Epithelial cell of esophagus (primary cell): ENCODE data around the gene HEYL.

Experiments used
- DNase-seq: peaks from one replicate; pipeline ENCODE4 v3.0.0; 2010; ENCODE audit warnings: low read depth
- H3K4me3 ChIP-seq: 2 replicates; pipeline ENCODE4 v1.5.1; 2011; ENCODE audit warnings: mild to moderate bottlenecking, low read length, control low read depth
- CTCF ChIP-seq: IDR thresholded peaks from 2 replicates; pipeline ENCODE4 v1.5.1; 2011; ENCODE audit warnings: low read depth, mild to moderate bottlenecking, low read length, control low read depth, inconsistent platforms; ENCODE audit not compliant: insufficient read depth; ENCODE audit errors: missing control alignments

HEYL gene

GRCh38 chr1:39668111-39668510, 28.7 kb upstream of the HEYL start:
- DNase-seq: no peak
- H3K4me3 ChIP-seq: no peak overlapping the region
- TF ChIP-seq CTCF: no peak

DNA sequence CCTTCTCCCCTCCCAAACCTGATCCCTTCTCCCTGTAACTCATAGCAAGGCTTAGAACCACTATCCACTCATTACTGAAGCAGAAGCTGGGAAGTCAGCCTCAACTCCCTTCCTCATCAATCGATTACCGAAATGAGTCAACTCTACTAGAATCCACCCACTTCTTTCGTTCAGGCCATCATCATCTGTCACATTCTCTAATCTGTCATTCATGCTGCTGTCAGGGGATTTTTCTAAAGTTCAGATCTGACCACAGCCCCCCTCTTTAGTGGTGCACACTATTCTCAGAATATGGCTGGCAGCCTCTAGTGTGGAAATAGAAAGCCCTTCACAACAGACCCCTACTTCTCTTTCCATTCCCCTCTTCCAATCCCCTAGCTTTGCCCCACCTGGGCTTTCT, 27.3 kb upstream of the HEYL start:
- DNase-seq: no peak
- no peak overlapping the region for H3K4me3 ChIP-seq
- TF ChIP-seq CTCF: no peak

DNA sequence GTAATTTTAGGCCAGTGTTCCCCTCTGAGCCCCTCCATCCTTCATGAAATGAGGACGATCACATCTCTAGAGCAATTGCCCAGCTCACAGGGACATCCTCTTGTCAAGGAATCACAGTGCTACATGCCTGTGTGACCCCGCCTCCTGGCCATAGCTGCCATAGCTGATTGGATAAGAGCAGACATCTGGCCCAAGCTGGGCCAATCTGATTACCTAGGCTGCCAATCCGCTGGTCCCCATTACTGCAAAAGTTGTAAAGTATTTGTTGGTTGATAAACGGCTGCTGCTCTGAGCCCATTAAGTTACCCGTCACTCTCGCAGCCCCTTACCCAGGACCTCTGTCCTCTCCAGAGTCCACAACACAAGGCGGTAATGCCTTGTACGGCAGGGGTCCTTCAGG, 24.1 kb upstream of the HEYL start:
- H3K4me3 ChIP-seq: no peak overlapping the region
- no peak for TF ChIP-seq CTCF
- DNase-seq: no peak

GRCh38 chr1:39662861-39663260, 23.4 kb upstream of the HEYL start:
- no peak overlapping the region for H3K4me3 ChIP-seq
- DNase-seq: no peak
- no peak for TF ChIP-seq CTCF

DNA sequence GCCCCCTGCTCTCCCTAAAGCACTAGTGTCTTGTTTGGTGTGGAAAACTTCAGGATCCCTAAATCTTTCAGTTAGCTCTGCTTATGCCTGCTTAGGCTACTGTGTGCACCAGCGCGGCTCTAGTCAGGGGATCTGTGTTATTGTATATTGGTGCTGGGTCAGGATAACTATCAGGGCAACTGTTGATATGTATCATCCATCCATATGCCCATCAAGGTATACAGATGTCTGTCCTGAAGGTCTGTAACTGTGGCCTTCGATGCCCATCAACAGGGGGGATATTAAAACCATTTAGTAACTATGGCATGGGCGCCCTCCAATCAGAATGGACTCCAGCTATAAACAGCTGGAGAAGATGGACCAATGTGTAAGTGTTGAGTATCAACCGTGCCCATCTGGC, 20.1 kb upstream of the HEYL start:
- H3K4me3 ChIP-seq: no peak overlapping the region
- no peak for DNase-seq
- TF ChIP-seq CTCF: no peak

GRCh38 chr1:39659110-39659509, 19.7 kb upstream of the HEYL start:
- H3K4me3 ChIP-seq: no peak overlapping the region
- TF ChIP-seq CTCF: no peak
- DNase-seq: no peak

DNA sequence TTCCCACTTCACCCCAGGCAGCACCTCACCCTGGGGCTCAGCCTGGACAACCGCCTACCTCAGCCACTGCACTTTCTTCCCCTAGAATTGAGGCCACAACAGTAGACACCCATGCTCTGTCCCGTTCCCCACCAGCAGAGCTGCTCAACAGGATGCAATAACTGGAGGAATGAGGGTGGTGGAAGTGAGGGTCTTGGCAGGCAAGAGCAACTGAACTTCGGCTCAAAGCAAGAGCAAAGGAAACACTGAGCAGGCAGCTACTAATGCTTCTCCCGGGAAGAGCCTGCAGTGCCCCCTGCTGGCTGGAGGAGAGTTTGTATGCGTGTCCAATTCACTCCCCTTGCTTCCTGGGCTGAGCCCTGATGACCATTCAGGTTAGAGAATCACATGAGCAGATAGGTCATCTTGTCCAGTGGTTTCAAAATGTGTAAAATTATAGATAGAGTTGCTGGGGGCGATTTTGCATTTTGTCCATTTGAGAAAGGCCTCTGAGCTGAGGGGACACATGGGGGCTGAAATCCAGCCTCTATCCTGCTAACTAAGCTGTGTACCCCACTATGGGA, 18.6 kb upstream of the HEYL start:
- H3K4me3 ChIP-seq: no peak overlapping the region
- peak; percentile 70 for DNase-seq
- TF ChIP-seq CTCF: peak; percentile 79
